IPS-18a (cell line): ENCODE data around the gene CDH4.
"Not testable (repeated sequence)": the region's sequence is repeated elsewhere in the genome, so short reads cannot be mapped to it uniquely, and the experiment has no call there.

ENCODE experiments used
- H3K27ac ChIP-seq: one replicate; pipeline ENCODE4 v1.5.1; 2013; ENCODE audit warnings: low read length
- H3K27me3 ChIP-seq: one replicate; pipeline ENCODE4 v1.6.1; 2013; ENCODE audit warnings: mild to moderate bottlenecking, low read length; ENCODE audit not compliant: control insufficient read depth, insufficient read depth
- H3K36me3 ChIP-seq: one replicate; pipeline ENCODE4 v1.6.1; 2013; ENCODE audit warnings: low read depth, low read length; ENCODE audit not compliant: control insufficient read depth
- H3K4me1 ChIP-seq: one replicate; pipeline ENCODE4 v1.6.1; 2013; ENCODE audit warnings: low read depth, low read length; ENCODE audit not compliant: control insufficient read depth
- H3K4me3 ChIP-seq: one replicate; pipeline ENCODE4 v1.5.1; 2013; ENCODE audit warnings: low read length
- H3K9ac ChIP-seq: one replicate; pipeline ENCODE4 v1.6.1; 2013; ENCODE audit warnings: mild to moderate bottlenecking, low read length, moderate library complexity
- H3K9me3 ChIP-seq: one replicate; pipeline ENCODE4 v1.6.1; 2013; ENCODE audit warnings: low read depth, low read length; ENCODE audit not compliant: control insufficient read depth

CDH4 gene

DNA sequence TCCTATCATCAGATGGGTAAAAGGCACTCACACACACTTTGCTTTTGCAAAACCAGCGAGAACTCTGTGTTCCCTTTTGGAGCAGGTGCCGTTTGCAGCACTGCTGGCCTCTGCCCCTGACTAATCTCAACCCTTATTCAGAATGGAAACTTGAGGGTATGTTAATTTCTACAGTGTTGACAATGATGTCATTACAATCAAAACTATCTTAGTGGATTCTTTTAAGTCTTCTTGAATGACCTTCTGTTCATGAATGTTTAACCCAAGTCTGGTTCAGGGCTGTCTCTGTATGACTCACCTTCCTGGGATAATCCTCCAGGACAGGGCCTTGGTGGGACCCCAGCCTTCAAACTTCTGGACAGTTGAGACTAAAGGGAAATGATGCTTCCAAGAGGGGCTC, 197.9 kb downstream of the CDH4 start:
- H3K4me3 ChIP-seq: no peak overlapping the region
- H3K36me3 ChIP-seq: no peaks in the 10 kb centered on the region
- H3K27me3 ChIP-seq: no peaks in the 10 kb centered on the region
- no peak overlapping the region for H3K27ac ChIP-seq
- no peak overlapping the region for H3K9ac ChIP-seq
- H3K4me1 ChIP-seq: peaks cover 51% of the 10 kb centered on the region
- no peaks in the 10 kb centered on the region for H3K9me3 ChIP-seq

DNA sequence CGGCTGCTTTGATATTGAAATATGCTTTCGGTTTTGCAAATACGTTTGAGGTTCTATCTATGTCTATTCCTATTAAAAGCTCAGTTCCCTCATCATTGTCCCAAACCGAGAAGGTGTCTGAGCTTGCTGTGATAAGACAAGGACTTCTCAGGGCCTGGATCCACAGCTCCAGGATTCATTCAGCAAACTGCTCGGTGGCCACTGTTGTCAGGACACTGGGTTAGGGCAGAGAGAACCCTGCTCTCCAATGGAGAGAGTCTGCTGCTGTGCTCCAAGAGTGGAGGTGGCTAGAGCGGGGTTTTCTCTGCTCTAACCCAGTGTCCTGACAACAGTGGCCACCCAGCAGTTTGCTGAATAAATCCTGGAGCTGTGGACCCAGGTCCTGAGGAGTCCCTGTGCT, 198.5 kb downstream of the CDH4 start:
- H3K9ac ChIP-seq: no peak overlapping the region
- H3K27me3 ChIP-seq: no peaks in the 10 kb centered on the region
- H3K9me3 ChIP-seq: no peaks in the 10 kb centered on the region
- H3K4me3 ChIP-seq: no peak overlapping the region
- H3K4me1 ChIP-seq: peaks cover 51% of the 10 kb centered on the region
- H3K27ac ChIP-seq: no peak overlapping the region
- H3K36me3 ChIP-seq: no peaks in the 10 kb centered on the region

DNA sequence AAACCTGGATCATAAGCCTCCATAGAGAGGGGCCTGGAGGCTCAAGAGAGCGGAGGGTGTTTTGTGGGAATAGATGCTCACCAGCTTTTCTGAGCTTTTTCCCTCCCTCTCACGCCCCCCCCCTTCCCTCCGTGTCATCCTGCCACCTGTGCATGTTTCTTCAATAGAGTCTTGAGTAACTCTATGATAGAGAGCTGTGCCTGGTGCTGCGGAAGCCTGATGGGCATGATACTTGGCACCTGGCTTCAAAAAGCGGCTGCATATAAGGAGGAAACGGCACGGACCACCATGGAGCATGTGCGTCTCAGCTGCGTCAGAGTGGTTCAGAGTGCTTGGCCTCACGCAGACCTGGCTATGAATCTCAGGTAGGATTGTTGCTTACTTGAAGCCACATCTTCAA, 198.9 kb downstream of the CDH4 start:
- no peak overlapping the region for H3K9ac ChIP-seq
- H3K27me3 ChIP-seq: no peaks in the 10 kb centered on the region
- no peak overlapping the region for H3K4me3 ChIP-seq
- H3K27ac ChIP-seq: no peak overlapping the region
- no peaks in the 10 kb centered on the region for H3K9me3 ChIP-seq
- H3K36me3 ChIP-seq: no peaks in the 10 kb centered on the region
- H3K4me1 ChIP-seq: peaks cover 46% of the 10 kb centered on the region

DNA sequence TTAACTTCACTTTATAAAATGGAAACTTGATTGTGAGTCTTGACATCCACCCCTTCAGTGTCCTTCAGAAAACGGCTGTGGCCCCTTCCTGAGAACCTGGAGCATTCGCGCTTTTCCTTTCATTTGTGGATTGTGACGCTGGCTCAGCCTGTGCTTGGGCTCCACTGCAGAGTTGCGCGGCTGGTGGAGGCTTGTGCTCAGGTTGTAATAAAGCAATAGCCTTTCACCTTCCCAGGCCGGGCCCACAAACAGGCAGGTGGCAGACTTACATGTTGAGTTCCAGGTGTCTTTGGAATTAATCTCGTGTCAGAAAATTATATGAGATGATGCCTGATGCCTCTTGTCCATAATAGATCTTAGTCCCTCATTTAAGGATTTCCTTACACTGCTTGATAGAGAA, 199.9 kb downstream of the CDH4 start:
- Histone ChIP-seq H3K27me3 (no peaks in the 10 kb centered on the region), H3K36me3 (no peaks in the 10 kb centered on the region), H3K9ac (no peak overlapping the region), H3K4me3 (no peak overlapping the region), H3K9me3 (no peaks in the 10 kb centered on the region), H3K4me1 (peaks cover 39% of the 10 kb centered on the region), H3K27ac (no peak overlapping the region)

DNA sequence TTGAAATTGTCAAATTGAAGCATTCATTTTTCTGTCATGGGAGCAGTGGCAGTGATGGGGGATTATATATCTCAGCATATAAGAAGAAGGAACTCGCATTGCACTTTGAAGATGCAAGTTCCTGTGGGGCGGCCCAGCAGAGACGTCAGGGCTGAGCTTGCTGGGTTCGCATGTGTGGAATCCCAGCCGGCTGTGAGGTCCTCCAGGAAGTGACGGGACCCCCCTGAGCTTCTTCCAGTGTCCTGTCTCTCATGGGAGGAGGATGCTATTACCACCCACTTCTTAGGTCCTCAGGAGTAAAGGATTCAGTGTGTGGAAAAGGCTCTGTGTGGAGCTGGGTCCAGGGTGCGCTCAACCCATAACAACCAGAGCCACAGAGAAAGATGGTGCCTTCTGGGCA, 201.2 kb downstream of the CDH4 start:
- no peaks in the 10 kb centered on the region for H3K9me3 ChIP-seq
- no peak overlapping the region for H3K4me3 ChIP-seq
- H3K4me1 ChIP-seq: peaks cover 29% of the 10 kb centered on the region
- no peak overlapping the region for H3K9ac ChIP-seq
- H3K36me3 ChIP-seq: no peaks in the 10 kb centered on the region
- H3K27ac ChIP-seq: no peak overlapping the region
- H3K27me3 ChIP-seq: no peaks in the 10 kb centered on the region

DNA sequence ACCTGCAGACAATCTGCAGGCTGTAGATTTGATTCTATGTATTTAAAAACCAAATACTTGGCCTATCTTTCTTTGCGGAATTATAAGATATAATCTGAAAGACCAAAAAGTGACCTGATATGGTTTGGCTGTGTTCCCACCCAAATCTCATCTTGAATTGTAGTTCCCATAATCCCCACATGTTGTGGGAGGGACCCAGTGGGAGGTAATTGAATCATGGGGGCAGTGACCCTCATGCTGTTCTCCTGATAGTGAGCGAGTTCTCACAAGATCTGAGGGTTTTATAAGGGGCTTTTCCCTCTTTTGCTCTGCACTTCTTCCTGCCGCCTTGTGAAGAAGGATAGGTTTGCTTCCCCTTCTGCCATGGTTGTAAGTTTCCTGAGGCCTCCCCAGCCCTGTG, 201.6 kb downstream of the CDH4 start:
- H3K27me3 ChIP-seq, H3K4me3 ChIP-seq, H3K27ac ChIP-seq, H3K9me3 ChIP-seq, H3K36me3 ChIP-seq, H3K9ac ChIP-seq: not testable (repeated sequence)
- peaks cover 25% of the 10 kb centered on the region for H3K4me1 ChIP-seq

DNA sequence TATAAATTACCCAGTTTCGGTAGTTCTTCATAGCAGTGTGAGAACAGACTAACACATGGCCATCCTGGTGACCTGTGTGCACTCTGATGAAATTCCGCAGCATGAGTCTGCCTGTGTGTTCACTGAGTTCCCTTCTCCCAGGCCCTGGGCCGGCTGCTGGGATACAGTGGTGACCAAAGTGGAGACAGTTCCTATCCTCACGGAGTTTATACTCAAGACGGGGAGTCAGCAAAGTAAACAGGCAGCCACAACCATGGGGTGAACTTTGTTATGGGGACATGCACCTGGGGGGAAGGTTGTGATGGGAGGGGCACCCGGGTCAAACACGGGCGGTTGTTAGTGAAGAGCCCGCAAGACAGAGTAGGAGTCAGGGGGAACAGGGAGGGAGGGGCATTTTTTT, 202.0 kb downstream of the CDH4 start:
- Histone ChIP-seq H3K4me3 (no peak overlapping the region), H3K9ac (no peak overlapping the region), H3K9me3 (no peaks in the 10 kb centered on the region), H3K27me3 (no peaks in the 10 kb centered on the region), H3K27ac (no peak overlapping the region), H3K36me3 (no peaks in the 10 kb centered on the region), H3K4me1 (peaks cover 21% of the 10 kb centered on the region)

DNA sequence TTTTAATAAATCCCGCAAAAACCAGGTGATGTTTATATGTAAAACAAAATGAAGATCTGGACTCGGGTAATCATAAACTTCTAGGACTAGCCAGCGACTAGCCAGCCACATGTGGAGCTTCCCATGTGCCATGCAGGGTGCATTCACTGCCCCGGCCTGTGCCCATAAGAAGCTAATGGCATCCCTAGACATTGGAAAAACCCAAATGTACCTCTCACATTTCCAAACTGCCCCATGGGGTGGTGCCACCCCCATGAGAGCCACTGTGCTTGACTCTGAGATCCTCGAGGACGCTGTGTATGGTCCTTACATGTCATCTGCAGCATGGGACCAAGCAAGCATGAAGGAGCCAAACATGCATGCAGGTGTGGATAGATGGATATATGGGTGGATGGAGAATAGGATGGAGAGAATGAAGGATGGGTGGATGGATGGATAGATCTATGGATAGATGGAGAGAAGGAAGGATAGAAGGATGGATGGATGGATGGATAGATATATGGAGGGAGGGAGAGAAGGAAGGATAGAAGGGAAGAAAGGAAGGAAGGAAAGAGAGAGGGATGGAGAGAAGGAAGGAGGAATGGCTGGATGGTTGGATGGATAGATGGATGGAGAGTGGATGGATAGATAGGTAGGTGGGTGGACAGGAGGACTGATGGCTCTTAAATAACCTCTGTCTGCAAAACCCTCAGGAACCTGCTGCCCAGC, 203.6 kb downstream of the CDH4 start:
- Histone ChIP-seq H3K4me3 (no peak overlapping the region), H3K4me1 (peaks cover 5% of the 10 kb centered on the region), H3K9ac (no peak overlapping the region), H3K36me3 (no peaks in the 10 kb centered on the region), H3K27me3 (no peaks in the 10 kb centered on the region), H3K9me3 (no peaks in the 10 kb centered on the region), H3K27ac (no peak overlapping the region)

DNA sequence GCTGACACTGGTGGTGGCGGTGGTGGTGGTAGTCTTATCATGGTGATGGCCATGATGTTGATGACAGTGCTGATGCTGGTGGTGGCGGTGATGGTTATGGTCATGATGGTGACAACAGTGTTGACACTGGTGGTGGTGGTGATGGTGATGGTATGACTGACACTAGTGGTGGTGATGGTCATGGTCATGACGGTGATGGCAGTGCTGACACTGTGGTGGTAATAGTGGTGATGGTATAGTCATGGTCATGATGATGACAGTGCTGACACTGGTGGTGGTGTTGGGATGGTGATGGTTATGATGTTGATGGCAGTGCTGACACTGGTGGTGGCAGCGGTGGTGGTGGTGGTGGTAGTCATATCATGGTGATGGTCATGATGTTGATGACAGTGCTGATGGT, 205.7 kb downstream of the CDH4 start:
- Histone ChIP-seq H3K9me3 (no peaks in the 10 kb centered on the region), H3K27me3 (no peaks in the 10 kb centered on the region), H3K4me3 (no peak overlapping the region)

DNA sequence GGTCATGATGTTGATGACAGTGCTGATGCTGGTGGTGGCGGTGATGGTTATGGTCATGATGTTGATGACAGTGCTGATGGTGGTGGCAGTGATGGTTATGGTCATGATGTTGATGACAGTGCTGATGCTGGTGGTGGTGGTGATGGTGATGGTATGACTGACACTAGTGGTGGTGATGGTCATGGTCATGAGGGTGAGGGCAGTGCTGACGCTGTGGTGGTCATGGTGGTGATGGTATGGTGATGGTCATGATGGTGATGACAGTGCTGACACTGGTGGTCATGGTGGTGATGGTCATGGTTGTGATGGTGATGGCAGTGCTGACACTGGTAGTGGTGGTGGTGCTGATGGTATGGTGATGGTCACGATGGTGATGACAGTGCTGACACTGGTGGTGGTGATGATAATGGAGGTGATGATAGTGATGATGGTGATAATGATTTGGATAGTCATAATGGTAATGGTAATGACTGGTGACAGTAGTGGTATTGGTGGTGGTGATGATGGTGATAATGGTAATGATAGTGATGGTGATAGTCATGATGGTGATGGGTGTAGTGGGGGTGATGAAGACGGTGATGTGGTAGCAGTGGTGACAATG, 206.2 kb downstream of the CDH4 start:
- H3K27me3 ChIP-seq: no peaks in the 10 kb centered on the region
- H3K4me1 ChIP-seq: peaks cover 3% of the 10 kb centered on the region
- H3K4me3 ChIP-seq: no peak overlapping the region
- no peaks in the 10 kb centered on the region for H3K9me3 ChIP-seq
- H3K27ac ChIP-seq: no peak overlapping the region
- H3K36me3 ChIP-seq: no peaks in the 10 kb centered on the region
- no peak overlapping the region for H3K9ac ChIP-seq

More for the DNA sequence above, 205.7 kb downstream of the CDH4 start:
- no peak overlapping the region for H3K27ac ChIP-seq
- H3K36me3 ChIP-seq: no peaks in the 10 kb centered on the region
- no peak overlapping the region for H3K9ac ChIP-seq
- H3K4me1 ChIP-seq: peaks cover 5% of the 10 kb centered on the region

DNA sequence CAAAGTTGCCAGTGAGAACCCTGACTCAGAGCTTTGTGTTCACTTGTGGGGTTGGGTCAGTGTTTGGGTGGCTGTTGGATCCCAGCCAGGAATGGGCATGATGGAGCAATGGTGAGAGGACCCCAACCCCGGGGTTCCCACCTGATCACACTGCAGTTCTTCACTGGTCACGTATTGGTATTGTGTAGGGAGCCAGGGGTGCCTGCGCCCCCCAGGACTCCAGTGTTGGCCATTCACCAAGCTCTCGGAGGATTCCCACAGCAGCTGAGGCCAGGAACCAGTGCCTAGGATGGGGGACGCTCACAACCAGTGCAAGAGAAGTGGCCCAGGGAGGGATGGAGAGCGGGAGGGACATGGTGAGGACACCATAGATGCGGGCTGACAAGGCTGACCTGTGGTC, 207.2 kb downstream of the CDH4 start:
- Histone ChIP-seq H3K9me3 (no peaks in the 10 kb centered on the region), H3K36me3 (no peaks in the 10 kb centered on the region), H3K9ac (no peak overlapping the region), H3K27me3 (no peaks in the 10 kb centered on the region), H3K4me3 (no peak overlapping the region), H3K27ac (no peak overlapping the region), H3K4me1 (no peaks in the 10 kb centered on the region)

DNA sequence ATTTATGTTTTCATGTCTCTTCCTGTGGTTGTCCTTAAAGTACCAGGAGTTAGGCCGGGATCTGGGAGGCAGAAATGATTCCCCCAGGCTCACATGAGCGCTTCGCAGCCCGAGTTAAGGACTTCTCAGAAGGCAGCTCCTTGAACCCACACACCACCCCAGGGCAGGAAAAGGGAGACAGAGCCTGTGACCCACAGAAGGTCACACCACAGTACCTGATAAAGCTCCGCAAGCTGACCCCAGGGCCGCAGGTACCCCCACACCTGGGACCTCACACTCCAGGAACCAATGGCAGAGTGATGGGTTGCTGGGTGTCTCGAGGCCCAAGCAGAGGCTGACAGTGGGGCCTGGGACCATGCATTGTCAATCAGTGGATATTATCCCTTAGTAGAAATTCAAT, 207.6 kb downstream of the CDH4 start:
- H3K36me3 ChIP-seq: no peaks in the 10 kb centered on the region
- no peak overlapping the region for H3K4me3 ChIP-seq
- H3K9me3 ChIP-seq: no peaks in the 10 kb centered on the region
- H3K9ac ChIP-seq: no peak overlapping the region
- H3K27ac ChIP-seq: no peak overlapping the region
- no peaks in the 10 kb centered on the region for H3K27me3 ChIP-seq
- H3K4me1 ChIP-seq: no peaks in the 10 kb centered on the region
